Liver (tissue), 3 donors: ENCODE data around the gene SDF2.

ENCODE experiments used
- EGR1 ChIP-seq, 2 donors: IDR thresholded peaks; 2 replicates each; pipeline ENCODE4 v1.6.1; 2016 to 2018; ENCODE audit warnings: antibody characterized with exemption in 2 of 2, low read depth in 2 of 2
- GABPA ChIP-seq, 2 donors: IDR thresholded peaks in 1 of 2; conservative IDR thresholded peaks in 1 of 2; 2 replicates each; pipeline ENCODE4 v1.6.1; 2016; ENCODE audit warnings: antibody characterized with exemption in 2 of 2, mild to moderate bottlenecking in 1 of 2, moderate library complexity in 1 of 2
- JUND ChIP-seq, 2 donors: IDR thresholded peaks; 2 replicates each; pipeline ENCODE4 v1.6.1; 2016; ENCODE audit warnings: antibody characterized with exemption in 2 of 2
- RAD21 ChIP-seq, 2 donors: IDR thresholded peaks; 2 replicates each; pipeline ENCODE4 v1.6.1; 2016; ENCODE audit warnings: antibody characterized with exemption in 2 of 2, mild to moderate bottlenecking in 2 of 2
- SP1 ChIP-seq: IDR thresholded peaks from 2 replicates; pipeline ENCODE4 v1.6.1; 2018; ENCODE audit warnings: antibody characterized with exemption, mild to moderate bottlenecking
- TAF1 ChIP-seq: conservative IDR thresholded peaks from 2 replicates; pipeline ENCODE4 v1.6.1; 2016; ENCODE audit warnings: antibody characterized with exemption, mild to moderate bottlenecking
- YY1 ChIP-seq: IDR thresholded peaks from 2 replicates; pipeline ENCODE4 v1.6.1; 2016; ENCODE audit warnings: antibody characterized with exemption, mild to moderate bottlenecking
- TF ChIP-seq, protein P1 (sequence below): IDR thresholded peaks from 2 replicates; pipeline ENCODE4 v1.6.1; 2016; ENCODE audit warnings: antibody characterized with exemption
- TF ChIP-seq, protein P2 (sequence below): IDR thresholded peaks from 2 replicates; pipeline ENCODE4 v1.6.1; 2016; ENCODE audit warnings: antibody characterized with exemption, mild to moderate bottlenecking
- TF ChIP-seq, protein P3 (sequence below): fragments of 150-350 bp; IDR thresholded peaks from 2 replicates; pipeline ENCODE4 v1.5.1; 2017; ENCODE audit warnings: improper control_type of control experiment, low read depth, low read length; ENCODE audit not compliant: missing input control
- donor health status: healthy.
- donor health status: healthy.

DNA sequence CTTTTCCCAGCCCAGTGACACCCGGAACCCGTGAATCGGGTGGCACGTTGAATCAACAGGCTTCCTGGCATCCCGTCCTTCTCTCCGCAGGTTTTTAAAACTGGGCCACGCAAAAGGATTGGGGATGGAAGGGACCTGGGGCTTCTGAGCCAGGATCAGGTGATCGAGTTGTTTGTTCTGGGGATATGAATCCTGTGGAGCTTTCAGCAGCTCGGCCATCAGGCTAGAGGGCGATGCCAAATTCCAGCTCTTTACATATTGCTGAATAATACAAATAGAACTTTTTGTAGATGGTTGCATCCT lies 772 bp upstream of the SDF2 start:
- TF ChIP-seq, protein P1, sequence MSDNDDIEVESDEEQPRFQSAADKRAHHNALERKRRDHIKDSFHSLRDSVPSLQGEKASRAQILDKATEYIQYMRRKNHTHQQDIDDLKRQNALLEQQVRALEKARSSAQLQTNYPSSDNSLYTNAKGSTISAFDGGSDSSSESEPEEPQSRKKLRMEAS: no peak
- TF ChIP-seq EGR1 (IDR thresholded peaks at IDR 0.05; ENCODE audit: low read depth in 2 of 2): no peak
- TF ChIP-seq, protein P2, sequence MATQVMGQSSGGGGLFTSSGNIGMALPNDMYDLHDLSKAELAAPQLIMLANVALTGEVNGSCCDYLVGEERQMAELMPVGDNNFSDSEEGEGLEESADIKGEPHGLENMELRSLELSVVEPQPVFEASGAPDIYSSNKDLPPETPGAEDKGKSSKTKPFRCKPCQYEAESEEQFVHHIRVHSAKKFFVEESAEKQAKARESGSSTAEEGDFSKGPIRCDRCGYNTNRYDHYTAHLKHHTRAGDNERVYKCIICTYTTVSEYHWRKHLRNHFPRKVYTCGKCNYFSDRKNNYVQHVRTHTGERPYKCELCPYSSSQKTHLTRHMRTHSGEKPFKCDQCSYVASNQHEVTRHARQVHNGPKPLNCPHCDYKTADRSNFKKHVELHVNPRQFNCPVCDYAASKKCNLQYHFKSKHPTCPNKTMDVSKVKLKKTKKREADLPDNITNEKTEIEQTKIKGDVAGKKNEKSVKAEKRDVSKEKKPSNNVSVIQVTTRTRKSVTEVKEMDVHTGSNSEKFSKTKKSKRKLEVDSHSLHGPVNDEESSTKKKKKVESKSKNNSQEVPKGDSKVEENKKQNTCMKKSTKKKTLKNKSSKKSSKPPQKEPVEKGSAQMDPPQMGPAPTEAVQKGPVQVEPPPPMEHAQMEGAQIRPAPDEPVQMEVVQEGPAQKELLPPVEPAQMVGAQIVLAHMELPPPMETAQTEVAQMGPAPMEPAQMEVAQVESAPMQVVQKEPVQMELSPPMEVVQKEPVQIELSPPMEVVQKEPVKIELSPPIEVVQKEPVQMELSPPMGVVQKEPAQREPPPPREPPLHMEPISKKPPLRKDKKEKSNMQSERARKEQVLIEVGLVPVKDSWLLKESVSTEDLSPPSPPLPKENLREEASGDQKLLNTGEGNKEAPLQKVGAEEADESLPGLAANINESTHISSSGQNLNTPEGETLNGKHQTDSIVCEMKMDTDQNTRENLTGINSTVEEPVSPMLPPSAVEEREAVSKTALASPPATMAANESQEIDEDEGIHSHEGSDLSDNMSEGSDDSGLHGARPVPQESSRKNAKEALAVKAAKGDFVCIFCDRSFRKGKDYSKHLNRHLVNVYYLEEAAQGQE: no peak
- TF ChIP-seq, protein P3, sequence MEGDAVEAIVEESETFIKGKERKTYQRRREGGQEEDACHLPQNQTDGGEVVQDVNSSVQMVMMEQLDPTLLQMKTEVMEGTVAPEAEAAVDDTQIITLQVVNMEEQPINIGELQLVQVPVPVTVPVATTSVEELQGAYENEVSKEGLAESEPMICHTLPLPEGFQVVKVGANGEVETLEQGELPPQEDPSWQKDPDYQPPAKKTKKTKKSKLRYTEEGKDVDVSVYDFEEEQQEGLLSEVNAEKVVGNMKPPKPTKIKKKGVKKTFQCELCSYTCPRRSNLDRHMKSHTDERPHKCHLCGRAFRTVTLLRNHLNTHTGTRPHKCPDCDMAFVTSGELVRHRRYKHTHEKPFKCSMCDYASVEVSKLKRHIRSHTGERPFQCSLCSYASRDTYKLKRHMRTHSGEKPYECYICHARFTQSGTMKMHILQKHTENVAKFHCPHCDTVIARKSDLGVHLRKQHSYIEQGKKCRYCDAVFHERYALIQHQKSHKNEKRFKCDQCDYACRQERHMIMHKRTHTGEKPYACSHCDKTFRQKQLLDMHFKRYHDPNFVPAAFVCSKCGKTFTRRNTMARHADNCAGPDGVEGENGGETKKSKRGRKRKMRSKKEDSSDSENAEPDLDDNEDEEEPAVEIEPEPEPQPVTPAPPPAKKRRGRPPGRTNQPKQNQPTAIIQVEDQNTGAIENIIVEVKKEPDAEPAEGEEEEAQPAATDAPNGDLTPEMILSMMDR: no peak
- no peak for TF ChIP-seq YY1
- TF ChIP-seq TAF1: no peak
- no peak for TF ChIP-seq SP1
- TF ChIP-seq GABPA (IDR thresholded peaks at IDR 0.05 in 1 of 2, conservative IDR thresholded peaks at IDR 0.05 in 1 of 2): no peak
- no peak for TF ChIP-seq RAD21 (IDR thresholded peaks at IDR 0.05)
- no peak for TF ChIP-seq JUND (IDR thresholded peaks at IDR 0.05)
